CMK (cell line): Measurements from ENCODE around the gene RAC3.
"Not testable (repeated sequence)": the region's sequence is repeated elsewhere in the genome, so short reads cannot be mapped to it uniquely, and the experiment has no call there.

ENCODE experiments used
- DNase-seq: peaks from one replicate; pipeline ENCODE4 v3.0.0-alpha.2; 2010; ENCODE audit warnings: low read depth

Gene RAC3

DNA sequence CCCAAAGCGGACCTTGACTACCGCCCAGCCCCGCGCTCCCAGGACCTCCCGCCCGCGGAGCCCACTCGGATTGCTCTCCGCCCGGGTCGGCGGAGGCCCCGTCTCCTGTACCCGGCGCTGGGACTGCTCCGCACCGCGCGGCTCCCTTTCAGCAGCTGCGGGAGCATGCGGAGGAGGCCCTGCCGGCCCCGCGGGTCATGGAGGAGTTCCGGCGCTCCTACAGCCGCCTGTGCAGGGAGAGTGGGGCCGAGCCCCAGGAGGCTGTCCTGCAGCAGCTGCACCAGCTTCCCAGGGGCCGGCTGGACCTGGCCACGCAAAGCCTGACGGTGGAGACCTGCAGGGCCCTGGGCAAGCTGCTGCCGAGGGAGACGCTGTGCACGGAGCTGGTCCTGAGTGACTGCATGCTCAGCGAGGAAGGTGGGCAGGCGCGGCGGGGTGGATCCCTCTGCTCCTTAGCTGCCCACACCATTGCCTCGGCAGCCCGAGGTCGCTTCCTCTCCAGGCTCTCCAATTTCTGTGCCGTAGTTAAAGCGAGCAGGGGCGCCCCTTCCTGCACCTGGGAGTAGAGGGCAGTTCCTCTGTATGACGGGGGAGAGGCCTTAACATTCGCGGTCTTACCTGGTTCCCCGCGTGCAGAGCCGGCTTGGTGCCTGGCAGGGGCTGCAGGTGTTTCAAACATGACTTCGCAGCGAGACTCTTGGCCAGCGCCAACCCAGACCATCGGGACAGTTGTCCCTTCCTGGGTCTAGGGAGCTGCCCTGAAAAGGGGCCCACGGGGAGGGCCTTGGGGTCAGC is 7.8 kb upstream of the RAC3 start:
- DNase-seq: no peak

GRCh38 chr17:82024859-82025258 is 6.6 kb upstream of the RAC3 start:
- no peak for DNase-seq

GRCh38 chr17:82025401-82026107 is 5.9 kb upstream of the RAC3 start:
- no peak for DNase-seq

DNA sequence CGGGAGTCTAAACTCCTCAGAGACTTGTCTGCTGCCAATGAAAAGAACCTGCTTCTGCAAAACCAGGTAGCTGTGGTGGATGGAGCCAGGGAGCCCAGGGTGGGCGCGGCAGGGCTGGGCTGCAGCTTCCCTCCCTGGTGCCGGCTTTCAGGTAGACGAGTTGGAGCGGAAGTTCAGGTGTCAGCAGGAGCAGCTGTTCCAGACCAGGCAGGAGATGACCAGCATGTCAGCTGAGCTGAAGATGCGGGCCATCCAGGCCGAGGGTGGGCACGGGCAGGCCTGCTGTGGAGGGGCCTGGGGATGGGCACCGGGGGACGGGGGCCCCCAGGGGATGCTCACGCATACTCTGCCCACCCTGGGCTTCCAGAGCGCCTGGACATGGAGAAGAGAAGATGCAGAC is 3.2 kb upstream of the RAC3 start:
- DNase-seq: no peak

- DNase-seq: no peak
These were observed 2.5 kb upstream of the RAC3 start for GRCh38 chr17:82028966-82029365.

- DNase-seq: no peak
These were observed 2.1 kb upstream of the RAC3 start for GRCh38 chr17:82029391-82029790.

DNA sequence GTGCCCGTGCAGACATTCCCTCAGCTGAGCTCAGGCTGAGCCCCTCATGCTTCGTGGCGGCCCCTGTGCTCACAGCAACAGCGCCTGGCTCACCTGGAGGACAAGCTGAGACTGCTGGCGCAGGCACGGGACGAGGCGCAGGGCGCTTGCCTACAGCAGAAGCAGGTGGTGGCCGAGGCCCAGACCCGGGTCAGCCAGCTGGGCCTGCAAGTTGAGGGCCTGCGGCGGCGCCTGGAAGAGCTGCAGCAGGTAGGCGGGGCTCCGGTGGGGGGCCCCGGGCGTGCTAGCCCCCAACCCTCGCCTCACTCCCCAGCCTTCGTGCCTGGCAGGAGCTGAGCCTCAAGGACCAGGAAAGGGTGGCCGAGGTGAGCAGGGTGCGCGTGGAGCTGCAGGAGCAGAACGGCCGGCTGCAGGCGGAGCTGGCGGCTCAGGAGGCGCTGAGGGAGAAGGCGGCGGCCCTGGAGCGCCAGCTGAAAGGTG is 1.4 kb upstream of the RAC3 start:
- no peak for DNase-seq

DNA sequence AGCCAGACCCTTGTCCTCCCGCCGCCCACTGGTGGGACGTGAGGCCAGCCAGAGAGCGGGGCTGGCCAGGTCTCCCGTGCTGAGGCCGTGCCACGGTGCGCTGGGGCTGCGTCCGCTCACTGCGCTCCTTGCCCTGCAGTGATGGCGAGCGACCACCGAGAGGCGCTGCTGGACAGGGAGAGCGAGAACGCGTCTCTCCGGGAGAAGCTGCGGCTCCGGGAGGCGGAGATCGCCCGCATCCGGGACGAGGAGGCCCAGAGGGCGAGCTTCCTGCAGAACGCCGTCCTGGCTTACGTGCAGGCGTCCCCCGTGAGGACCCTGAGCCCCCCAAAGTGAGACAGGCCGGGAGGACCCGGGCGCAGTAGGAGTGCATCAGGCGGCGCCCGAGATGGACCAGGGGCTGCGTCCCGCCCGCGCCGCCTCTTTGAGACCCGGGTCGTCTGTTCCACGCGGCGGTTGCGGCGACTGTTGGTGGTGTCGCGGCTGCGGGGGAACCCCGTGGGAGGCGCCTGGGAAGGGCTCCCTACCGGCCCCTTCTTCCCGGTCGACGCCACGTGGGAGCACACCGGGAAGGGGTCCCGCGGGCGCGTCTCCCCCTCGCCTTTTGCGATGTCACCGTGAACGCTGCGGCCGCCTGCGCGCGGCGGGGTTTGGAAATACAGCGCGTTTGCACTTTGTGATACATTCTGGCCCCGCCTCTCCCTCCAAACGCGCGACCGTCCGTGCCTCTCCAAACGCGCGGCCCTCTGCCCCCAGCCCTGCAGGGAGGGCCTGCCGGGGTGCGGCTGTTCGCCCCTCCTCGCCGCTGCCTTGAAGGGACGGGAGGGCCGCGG is 792 bp upstream of the RAC3 start:
- peak; percentile 84 for DNase-seq

DNA sequence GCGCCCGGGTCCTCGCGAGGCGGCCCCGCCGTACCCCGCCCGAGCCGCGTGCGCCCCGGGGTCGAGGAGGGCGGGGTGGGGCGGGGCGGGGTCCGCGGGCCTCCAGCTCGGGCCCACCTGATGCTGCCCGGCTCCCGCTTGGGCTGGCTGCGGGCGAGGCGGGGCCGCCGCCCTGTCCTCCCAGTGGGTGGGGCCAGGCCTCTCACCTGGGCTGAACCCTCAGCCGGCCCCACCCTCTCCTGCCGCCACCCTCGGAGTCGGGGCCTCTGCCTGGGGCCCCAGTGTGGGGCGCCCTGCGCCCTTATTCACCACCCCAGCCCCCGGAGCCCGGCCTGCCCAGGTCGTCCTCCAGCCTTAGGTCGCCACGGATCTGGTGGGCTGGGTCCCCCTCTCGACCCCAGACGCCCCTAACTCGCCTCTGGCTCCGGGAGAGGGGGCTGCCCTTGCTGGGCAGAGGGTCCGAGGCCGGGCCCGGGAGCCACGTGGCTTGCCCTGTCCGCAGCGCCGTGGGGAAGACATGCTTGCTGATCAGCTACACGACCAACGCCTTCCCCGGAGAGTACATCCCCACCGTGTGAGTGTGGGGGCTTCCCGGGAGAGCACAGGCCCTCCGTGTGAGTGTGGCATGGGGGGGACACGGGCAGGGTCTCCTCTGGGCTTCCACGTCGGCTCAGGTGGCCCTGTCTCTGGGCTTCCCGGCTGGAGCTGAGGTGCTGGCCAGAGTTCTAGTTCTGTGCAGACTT is 578 bp downstream of the RAC3 start:
- DNase-seq: no peak

DNA sequence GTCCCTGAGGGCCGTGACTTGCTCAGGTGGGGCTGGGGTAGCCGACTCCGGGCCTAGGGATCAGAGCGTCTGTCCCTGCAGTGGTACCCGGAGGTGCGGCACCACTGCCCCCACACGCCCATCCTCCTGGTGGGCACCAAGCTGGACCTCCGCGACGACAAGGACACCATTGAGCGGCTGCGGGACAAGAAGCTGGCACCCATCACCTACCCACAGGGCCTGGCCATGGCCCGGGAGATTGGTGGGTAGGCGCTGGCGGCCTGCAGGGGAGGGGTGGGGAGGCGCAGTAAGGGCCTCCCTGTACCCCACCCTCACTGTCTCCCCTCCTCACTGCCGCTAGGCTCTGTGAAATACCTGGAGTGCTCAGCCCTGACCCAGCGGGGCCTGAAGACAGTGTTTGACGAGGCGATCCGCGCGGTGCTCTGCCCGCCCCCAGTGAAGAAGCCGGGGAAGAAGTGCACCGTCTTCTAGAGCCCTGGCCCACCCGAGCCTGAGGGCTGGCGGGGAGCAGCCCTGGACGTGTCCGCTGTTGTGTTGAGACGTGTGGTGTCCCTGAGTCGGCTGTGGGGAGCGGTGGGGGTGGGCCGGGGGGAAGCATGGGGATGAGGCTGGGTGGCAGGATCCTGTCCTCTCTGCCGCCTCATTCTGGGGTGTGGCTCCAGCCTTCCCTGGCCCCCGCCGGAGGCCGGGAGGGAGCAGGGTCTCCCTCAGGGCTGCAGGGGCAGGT is 2.0 kb downstream of the RAC3 start:
- no peak for DNase-seq

DNA sequence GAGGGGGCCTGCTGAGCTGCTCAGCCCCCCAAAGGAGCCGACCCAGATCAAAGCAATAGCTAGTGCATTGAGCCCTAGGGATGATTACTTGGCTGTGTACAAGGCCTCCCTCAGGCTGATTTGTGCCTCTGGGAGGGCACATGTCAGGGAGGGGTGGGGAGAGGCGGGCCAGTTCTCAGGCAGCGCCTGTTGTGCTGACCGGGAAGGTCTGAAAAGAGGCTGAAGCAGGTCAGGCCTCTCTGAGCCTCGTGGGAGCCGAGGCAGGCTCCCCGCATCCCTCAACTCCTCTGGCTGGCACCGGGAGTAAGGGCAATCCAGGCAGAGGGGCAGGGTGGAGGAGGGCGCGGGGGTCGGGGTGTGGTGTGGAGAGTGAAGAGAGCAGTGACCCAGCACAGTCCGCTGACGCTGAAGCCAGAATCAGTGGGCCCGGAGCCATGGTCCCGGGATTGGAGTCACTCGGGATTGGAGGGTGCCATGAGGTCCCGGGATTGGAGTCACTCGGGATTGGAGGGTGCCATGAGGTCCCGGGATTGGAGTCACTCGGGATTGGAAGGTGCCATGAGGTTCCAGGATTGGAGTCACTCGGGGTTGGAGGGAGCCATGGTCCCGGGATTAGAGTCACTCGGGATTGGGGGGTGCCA is 3.0 kb downstream of the RAC3 start:
- DNase-seq: no peak

GRCh38 chr17:82035488-82035887 is 4.0 kb downstream of the RAC3 start:
- DNase-seq: no peak

- DNase-seq: no peak
These were observed 4.6 kb downstream of the RAC3 start for GRCh38 chr17:82035956-82036633.

DNA sequence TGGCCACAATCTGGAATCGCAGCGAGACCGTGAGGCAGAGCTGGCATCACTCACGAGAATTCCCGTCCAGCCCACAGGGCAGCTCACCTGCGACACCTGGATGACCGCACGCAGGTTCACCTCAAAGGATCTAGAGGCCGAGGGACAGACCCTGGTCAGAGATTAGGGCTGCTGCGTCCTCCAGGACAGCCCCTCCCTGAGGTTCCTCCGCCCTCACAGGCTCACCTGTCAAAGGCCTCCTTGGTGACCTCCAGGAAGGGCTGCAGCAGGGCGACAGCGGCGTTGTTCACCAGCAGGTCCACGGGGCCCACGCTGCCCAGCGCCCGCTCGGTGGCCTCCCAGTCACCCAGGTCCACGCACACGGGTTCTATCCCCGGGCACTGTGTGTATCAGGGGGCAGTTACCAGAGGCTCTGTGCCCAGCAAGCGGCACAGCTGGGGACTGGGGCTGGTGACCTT is 5.2 kb downstream of the RAC3 start:
- no peak for DNase-seq

GRCh38 chr17:82037092-82037888 is 5.8 kb downstream of the RAC3 start, which contains the start of gene DCXR:
DCXR (minus strand) TSS chr17:82037697; CDS start chr17:82037682, 15 bp downstream.
- DNase-seq: peak; percentile 86

- no peak for DNase-seq
These were observed 6.4 kb downstream of the RAC3 start for GRCh38 chr17:82037889-82038195.

DNA sequence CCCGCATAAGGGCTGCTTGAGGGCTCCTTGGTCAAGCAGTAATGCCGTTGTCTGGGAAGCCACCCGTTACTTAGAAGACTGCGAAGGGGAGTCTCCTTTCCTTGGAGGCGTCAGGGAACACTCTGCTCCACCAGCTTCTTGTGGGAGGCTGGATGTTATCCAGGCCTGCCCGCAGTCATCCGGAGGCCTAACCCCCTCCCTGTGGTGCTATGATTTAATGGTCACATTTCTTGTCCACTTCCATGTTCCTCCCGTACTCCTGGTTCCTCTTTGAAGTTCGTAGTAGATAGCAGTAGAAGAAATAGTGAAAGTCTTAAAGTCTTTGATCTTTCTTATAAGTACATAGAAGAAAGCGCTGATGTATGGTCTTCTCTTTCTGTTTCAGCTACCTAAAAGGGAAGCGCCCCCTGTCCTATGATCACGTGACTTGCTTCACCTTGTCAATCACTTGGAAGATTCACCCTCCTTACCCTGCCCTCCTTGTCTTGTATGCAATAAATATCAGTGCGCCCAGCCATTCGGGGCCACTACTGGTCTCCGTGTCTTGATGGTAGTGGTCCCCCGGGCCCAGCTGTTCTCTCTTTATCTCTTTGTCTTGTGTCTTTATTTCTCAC is 7.4 kb downstream of the RAC3 start:
- not testable (repeated sequence) for DNase-seq

- no peak for DNase-seq
These were observed 8.3 kb downstream of the RAC3 start for GRCh38 chr17:82039695-82040299.
